DOHH2 (cell line): Measurements from ENCODE around the gene PROM1.

Experiments
- EZH2phosphoT487 ChIP-seq: fragments of 200-600 bp; sonication (generic); IDR thresholded peaks from 2 replicates; pipeline ENCODE4 v1.6.1; 2017; ENCODE audit warnings: borderline replicate concordance, mild to moderate bottlenecking, antibody characterized with exemption, low read length, moderate library complexity, mixed read lengths
- TF ChIP-seq, protein P1 (sequence below): fragments of 200-600 bp; sonication (generic); IDR thresholded peaks from one replicate; pipeline ENCODE4 v1.5.1; 2014; ENCODE audit warnings: antibody characterized with exemption, mild to moderate bottlenecking, low read depth, low read length; ENCODE audit not compliant: poor library complexity, severe bottlenecking

- TF ChIP-seq, protein P1, sequence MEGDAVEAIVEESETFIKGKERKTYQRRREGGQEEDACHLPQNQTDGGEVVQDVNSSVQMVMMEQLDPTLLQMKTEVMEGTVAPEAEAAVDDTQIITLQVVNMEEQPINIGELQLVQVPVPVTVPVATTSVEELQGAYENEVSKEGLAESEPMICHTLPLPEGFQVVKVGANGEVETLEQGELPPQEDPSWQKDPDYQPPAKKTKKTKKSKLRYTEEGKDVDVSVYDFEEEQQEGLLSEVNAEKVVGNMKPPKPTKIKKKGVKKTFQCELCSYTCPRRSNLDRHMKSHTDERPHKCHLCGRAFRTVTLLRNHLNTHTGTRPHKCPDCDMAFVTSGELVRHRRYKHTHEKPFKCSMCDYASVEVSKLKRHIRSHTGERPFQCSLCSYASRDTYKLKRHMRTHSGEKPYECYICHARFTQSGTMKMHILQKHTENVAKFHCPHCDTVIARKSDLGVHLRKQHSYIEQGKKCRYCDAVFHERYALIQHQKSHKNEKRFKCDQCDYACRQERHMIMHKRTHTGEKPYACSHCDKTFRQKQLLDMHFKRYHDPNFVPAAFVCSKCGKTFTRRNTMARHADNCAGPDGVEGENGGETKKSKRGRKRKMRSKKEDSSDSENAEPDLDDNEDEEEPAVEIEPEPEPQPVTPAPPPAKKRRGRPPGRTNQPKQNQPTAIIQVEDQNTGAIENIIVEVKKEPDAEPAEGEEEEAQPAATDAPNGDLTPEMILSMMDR, result no peak
- TF ChIP-seq EZH2phosphoT487, result no peak
These were observed 125.3 kb downstream of the PROM1 start for GRCh38 chr4:15958562-15958961.
